Adipocyte (in vitro differentiated cells): ENCODE measurements around the gene PLEKHG3.

Experiments used
- DNase-seq: peaks from one replicate; pipeline ENCODE4 v3.0.0-alpha.2; 2015; ENCODE audit warnings: low read depth
- H3K27me3 ChIP-seq: replicated peaks from 2 replicates; pipeline ENCODE4 v1.7.0; 2013; ENCODE audit warnings: mild to moderate bottlenecking, low read length, moderate library complexity; ENCODE audit not compliant: control insufficient read depth, insufficient read depth
- H3K36me3 ChIP-seq: 2 replicates; pipeline ENCODE4 v1.7.0; 2013; ENCODE audit warnings: low read length, mild to moderate bottlenecking, moderate library complexity; ENCODE audit not compliant: control insufficient read depth, insufficient read depth, severe bottlenecking
- H3K4me1 ChIP-seq: 2 replicates; pipeline ENCODE4 v1.7.0; 2013; ENCODE audit warnings: mild to moderate bottlenecking, low read length, moderate library complexity; ENCODE audit not compliant: control insufficient read depth, insufficient read depth
- H3K4me3 ChIP-seq: 2 replicates; pipeline ENCODE4 v1.7.0; 2013; ENCODE audit warnings: mild to moderate bottlenecking, low read length, moderate library complexity
- H3K9ac ChIP-seq: 2 replicates; pipeline ENCODE4 v1.7.0; 2013; ENCODE audit warnings: mild to moderate bottlenecking, low read length, moderate library complexity
- H3K9me3 ChIP-seq: 2 replicates; pipeline ENCODE4 v1.7.0; 2013; ENCODE audit warnings: mild to moderate bottlenecking, low read length, moderate library complexity; ENCODE audit not compliant: control insufficient read depth

PLEKHG3 gene

GRCh38 chr14:64795211-64795610 is 91.0 kb downstream of the PLEKHG3 start:
- DNase-seq = no peak
- Histone ChIP-seq H3K4me3 (no peak overlapping the region), H3K27me3 (peaks cover 52% of the 10 kb centered on the region), H3K4me1 (no peaks in the 10 kb centered on the region), H3K9me3 (no peaks in the 10 kb centered on the region), H3K9ac (no peak overlapping the region), H3K36me3 (no peaks in the 10 kb centered on the region)

GRCh38 chr14:64795921-64796320 is 91.7 kb downstream of the PLEKHG3 start:
- Histone ChIP-seq H3K9me3 (no peaks in the 10 kb centered on the region), H3K9ac (no peak overlapping the region), H3K4me3 (no peak overlapping the region), H3K4me1 (no peaks in the 10 kb centered on the region), H3K27me3 (peaks cover 52% of the 10 kb centered on the region), H3K36me3 (no peaks in the 10 kb centered on the region)
- no peak for DNase-seq

GRCh38 chr14:64796369-64796768 is 92.1 kb downstream of the PLEKHG3 start:
- Histone ChIP-seq H3K9ac (no peak overlapping the region), H3K27me3 (peaks cover 52% of the 10 kb centered on the region), H3K4me1 (no peaks in the 10 kb centered on the region), H3K36me3 (no peaks in the 10 kb centered on the region), H3K4me3 (no peak overlapping the region), H3K9me3 (no peaks in the 10 kb centered on the region)
- DNase-seq = no peak

GRCh38 chr14:64799555-64799954 is 95.3 kb downstream of the PLEKHG3 start:
- no peaks in the 10 kb centered on the region for H3K4me1 ChIP-seq
- H3K27me3 ChIP-seq = peaks cover 40% of the 10 kb centered on the region
- no peak overlapping the region for H3K4me3 ChIP-seq
- no peaks in the 10 kb centered on the region for H3K36me3 ChIP-seq
- H3K9me3 ChIP-seq = no peaks in the 10 kb centered on the region
- H3K9ac ChIP-seq = no peak overlapping the region
- no peak for DNase-seq
